GM23338 (cell line): ENCODE data around the gene FAM161B. TPM values are rescaled to one million over a fixed set of nuclear protein-coding genes. Genes with fewer than 3 reads are reported as not detected.

ENCODE experiments used
- ATAC-seq: fragments of 200-7000 bp; cut with Tn5 transposase; 3 replicates; pipeline ENCODE4 v1.9.1; 2020
- DNase-seq: peaks from one replicate; pipeline ENCODE4 v3.0.0-alpha.2; 2015; ENCODE audit warnings: low spot score
- H2AFZ ChIP-seq: fragments of 200-600 bp; sonication (generic); 2 replicates; pipeline ENCODE4 v1.8.0; 2016; ENCODE audit warnings: antibody characterized with exemption, mild to moderate bottlenecking, moderate library complexity
- H3F3A ChIP-seq: fragments of 200-600 bp; sonication (generic); replicated peaks from 2 replicates; pipeline ENCODE4 v1.8.0; 2017; ENCODE audit warnings: antibody characterized with exemption, mixed run types, low read depth
- H3K27ac ChIP-seq: fragments of 200-600 bp; sonication (generic); 2 replicates; pipeline ENCODE4 v1.6.1; 2016; ENCODE audit warnings: low read depth
- H3K27me3 ChIP-seq: fragments of 200-600 bp; sonication (generic); 2 replicates; pipeline ENCODE4 v1.8.0; 2016; ENCODE audit warnings: mild to moderate bottlenecking, mixed run types, moderate library complexity; ENCODE audit not compliant: insufficient read depth
- H3K36me3 ChIP-seq: fragments of 200-600 bp; sonication (generic); 2 replicates; pipeline ENCODE4 v1.8.0; 2016; ENCODE audit warnings: mild to moderate bottlenecking; ENCODE audit not compliant: insufficient read depth
- H3K4me1 ChIP-seq: fragments of 200-600 bp; sonication (generic); 2 replicates; pipeline ENCODE4 v1.8.0; 2016; ENCODE audit warnings: mild to moderate bottlenecking, moderate library complexity; ENCODE audit not compliant: insufficient read depth
- H3K4me2 ChIP-seq: fragments of 200-600 bp; sonication (generic); 2 replicates; pipeline ENCODE4 v1.7.1; 2017; ENCODE audit warnings: mixed run types
- H3K4me3 ChIP-seq: fragments of 200-600 bp; sonication (generic); 2 replicates; pipeline ENCODE4 v1.6.1; 2016; ENCODE audit warnings: mixed run types
- H3K79me2 ChIP-seq: fragments of 200-600 bp; sonication (generic); replicated peaks from 2 replicates; pipeline ENCODE4 v1.8.0; 2017; ENCODE audit warnings: mild to moderate bottlenecking; ENCODE audit not compliant: insufficient read depth
- H3K9me2 ChIP-seq: fragments of 200-600 bp; sonication (generic); 2 replicates; pipeline ENCODE4 v1.8.0; 2017; ENCODE audit not compliant: insufficient read depth
- H4K20me1 ChIP-seq: fragments of 200-600 bp; sonication (generic); replicated peaks from 2 replicates; pipeline ENCODE4 v1.8.0; 2017; ENCODE audit warnings: mild to moderate bottlenecking; ENCODE audit not compliant: insufficient read depth
- H3K27ac Mint-ChIP-seq: 2 replicates; pipeline ENCODE4 v1.8.0; 2020; ENCODE audit warnings: inconsistent platforms, mild to moderate bottlenecking, moderate library complexity, mixed read lengths
- H3K27me3 Mint-ChIP-seq: 3 replicates; pipeline ENCODE4 v1.8.0; 2022; ENCODE audit warnings: low read depth, mild to moderate bottlenecking, moderate library complexity, mixed read lengths, inconsistent platforms; ENCODE audit not compliant: insufficient read depth, poor library complexity
- H3K36me3 Mint-ChIP-seq: 3 replicates; pipeline ENCODE4 v1.8.0; 2021; ENCODE audit warnings: low read depth, mild to moderate bottlenecking, inconsistent platforms, moderate library complexity, mixed read lengths
- H3K4me1 Mint-ChIP-seq: 3 replicates; pipeline ENCODE4 v1.8.0; 2020; ENCODE audit warnings: mild to moderate bottlenecking, inconsistent platforms, mixed read lengths
- H3K4me3 Mint-ChIP-seq: 3 replicates; pipeline ENCODE4 v1.8.0; 2021; ENCODE audit warnings: moderate library complexity, mild to moderate bottlenecking, inconsistent platforms, mixed read lengths
- H3K9me3 Mint-ChIP-seq: 3 replicates; pipeline ENCODE4 v1.8.0; 2020; ENCODE audit warnings: moderate library complexity, mild to moderate bottlenecking, inconsistent platforms, mixed read lengths
- CREB1 ChIP-seq: fragments of 250-450 bp; sonication (Bioruptor Pico); IDR thresholded peaks from 2 replicates; pipeline ENCODE4 v1.5.0; 2020; ENCODE audit warnings: low read depth, mild to moderate bottlenecking, moderate library complexity
- CTCF ChIP-seq, 2 experiments: fragments of 200-600 bp in 1 of 2; sonication (generic) in 1 of 2; conservative IDR thresholded peaks; 2 replicates each; pipeline versions ENCODE4 v1.5.1 to v1.6.1; 2016 to 2017; ENCODE audit warnings: antibody characterized with exemption in 2 of 2, low read depth in 2 of 2, mild to moderate bottlenecking in 2 of 2, moderate library complexity in 1 of 2
- EZH2 ChIP-seq: fragments of 200-600 bp; sonication (generic); IDR thresholded peaks from one replicate; pipeline ENCODE4 v1.8.0; 2017; ENCODE audit warnings: antibody characterized with exemption, mild to moderate bottlenecking, low read depth; ENCODE audit not compliant: unreplicated experiment
- EZH2phosphoT487 ChIP-seq: fragments of 200-600 bp; sonication (generic); IDR thresholded peaks from one replicate; pipeline ENCODE4 v1.8.1; 2018; ENCODE audit warnings: antibody characterized with exemption; ENCODE audit not compliant: unreplicated experiment
- JUNB ChIP-seq: IDR thresholded peaks from one replicate; pipeline ENCODE4 v1.6.1; 2016; ENCODE audit warnings: antibody characterized with exemption; ENCODE audit not compliant: unreplicated experiment
- NANOG ChIP-seq: IDR thresholded peaks from 2 replicates; pipeline ENCODE4 v1.6.1; 2016; ENCODE audit warnings: antibody characterized with exemption, borderline replicate concordance
- REST ChIP-seq: IDR thresholded peaks from one replicate; pipeline ENCODE4 v1.6.1; 2018; ENCODE audit warnings: antibody characterized with exemption; ENCODE audit not compliant: unreplicated experiment
- ZNF462 ChIP-seq: fragments of 250-450 bp; sonication (Bioruptor Pico); IDR thresholded peaks from 2 replicates; pipeline ENCODE4 v1.5.0; 2020; ENCODE audit warnings: mild to moderate bottlenecking, moderate library complexity
- polyA plus RNA-seq: library from polyadenylated mRNA; unstranded; fragments of >200 nt; fragmentation: Nextera tagmentation; extraction: Ambion mirVana; gene quantifications from 2 replicates; pipeline ENCODE4 v1.2.1, GENCODE V29; 2016
- total RNA-seq: library from RNA; depleted of rRNA; stranded (reverse); fragments of >200 nt; shearing (Covaris generic); gene quantifications from 2 replicates; pipeline ENCODE4 v1.2.3, GENCODE V29; 2014
- TF ChIP-seq, protein P1 (sequence below): IDR thresholded peaks from 2 replicates; pipeline ENCODE4 v1.6.1; 2016; ENCODE audit warnings: antibody characterized with exemption

FAM161B gene
- total and polyA plus RNA-seq, 2 experiments from 2014 or later: 0.28 to 2.8 TPM

GRCh38 chr14:73998726-73999125 is 48.8 kb upstream of the FAM161B start:
- H3K4me2 ChIP-seq: no peak overlapping the region
- no peaks in the 10 kb centered on the region for H3K36me3 ChIP-seq
- H3K27ac ChIP-seq: no peak overlapping the region
- Mint-ChIP-seq H3K4me1 (no peaks in the 10 kb centered on the region), H3K36me3 (no peaks in the 10 kb centered on the region), H3K27me3 (peaks cover 2% of the 10 kb centered on the region), H3K4me3 (no peak overlapping the region), H3K9me3 (no peaks in the 10 kb centered on the region), H3K27ac (no peak overlapping the region)
- TF ChIP-seq EZH2 (no peak), CTCF (conservative IDR thresholded peaks at IDR 0.05; ENCODE audit: low read depth in 2 of 2) (no peak), REST (no peak)
- H3K9me2 ChIP-seq: no peaks in the 10 kb centered on the region
- no peaks in the 10 kb centered on the region; the same call in 1 of the 2 replicates for H4K20me1 ChIP-seq
- no peak overlapping the region for H2AFZ ChIP-seq
- H3K27me3 ChIP-seq: no peaks in the 10 kb centered on the region
- no peaks in the 10 kb centered on the region for H3K79me2 ChIP-seq
- DNase-seq: no peak
- H3K4me3 ChIP-seq: no peak overlapping the region
- no peak for ATAC-seq
- H3K4me1 ChIP-seq: no peaks in the 10 kb centered on the region
- no peaks in the 10 kb centered on the region for H3F3A ChIP-seq

DNA sequence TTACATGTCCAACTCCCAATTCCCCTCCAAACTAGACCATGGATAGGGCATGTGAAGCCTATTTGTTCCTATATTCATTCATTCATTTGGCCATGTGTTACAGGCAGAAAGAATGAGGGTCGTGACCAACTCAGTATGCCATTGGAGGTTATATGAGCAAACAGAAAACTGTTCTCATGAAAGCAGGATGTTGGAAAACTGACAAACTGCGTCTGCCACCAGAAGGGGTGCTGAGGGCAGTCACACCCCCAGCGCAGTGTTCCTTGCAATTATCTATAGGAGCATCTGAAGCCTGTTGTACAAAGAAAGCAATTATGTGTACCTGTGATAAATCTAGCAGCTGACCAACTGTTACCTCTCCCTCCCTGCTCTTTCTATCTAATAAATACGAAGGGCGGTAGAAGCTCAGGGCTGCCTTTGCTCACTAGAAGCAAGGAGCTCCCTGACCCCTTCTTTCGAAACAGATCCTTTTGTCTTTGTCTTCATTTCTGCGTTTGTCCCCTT is 48.1 kb upstream of the FAM161B start:
- H3K4me3 ChIP-seq: no peak overlapping the region
- no peak overlapping the region for H3K27ac ChIP-seq
- no peaks in the 10 kb centered on the region for H3K4me1 Mint-ChIP-seq
- no peaks in the 10 kb centered on the region for H3K9me3 Mint-ChIP-seq
- DNase-seq (no peak), ATAC-seq (no peak)
- no peaks in the 10 kb centered on the region; the same call in 1 of the 2 replicates for H4K20me1 ChIP-seq
- peaks cover 2% of the 10 kb centered on the region for H3K27me3 Mint-ChIP-seq
- no peaks in the 10 kb centered on the region for H3K4me1 ChIP-seq
- H3K4me3 Mint-ChIP-seq: no peak overlapping the region
- H3K27me3 ChIP-seq: no peaks in the 10 kb centered on the region
- no peaks in the 10 kb centered on the region for H3K9me2 ChIP-seq
- H3K79me2 ChIP-seq: no peaks in the 10 kb centered on the region
- H2AFZ ChIP-seq: no peak overlapping the region
- H3K27ac Mint-ChIP-seq: no peak overlapping the region
- no peaks in the 10 kb centered on the region for H3K36me3 Mint-ChIP-seq
- no peak overlapping the region for H3K4me2 ChIP-seq
- no peaks in the 10 kb centered on the region for H3F3A ChIP-seq
- H3K36me3 ChIP-seq: no peaks in the 10 kb centered on the region
- TF ChIP-seq CREB1 (CRISPR knock-in tag) (no peak), ZNF462 (no peak), JUNB (no peak), NANOG (no peak), EZH2 (no peak), EZH2phosphoT487 (no peak)
- TF ChIP-seq, protein P1, sequence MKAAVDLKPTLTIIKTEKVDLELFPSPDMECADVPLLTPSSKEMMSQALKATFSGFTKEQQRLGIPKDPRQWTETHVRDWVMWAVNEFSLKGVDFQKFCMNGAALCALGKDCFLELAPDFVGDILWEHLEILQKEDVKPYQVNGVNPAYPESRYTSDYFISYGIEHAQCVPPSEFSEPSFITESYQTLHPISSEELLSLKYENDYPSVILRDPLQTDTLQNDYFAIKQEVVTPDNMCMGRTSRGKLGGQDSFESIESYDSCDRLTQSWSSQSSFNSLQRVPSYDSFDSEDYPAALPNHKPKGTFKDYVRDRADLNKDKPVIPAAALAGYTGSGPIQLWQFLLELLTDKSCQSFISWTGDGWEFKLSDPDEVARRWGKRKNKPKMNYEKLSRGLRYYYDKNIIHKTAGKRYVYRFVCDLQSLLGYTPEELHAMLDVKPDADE: no peak
